Pancreas (tissue), 10 donors: Measurements from ENCODE around the gene PGP. TPM values are rescaled to one million over a fixed set of nuclear protein-coding genes. Genes with fewer than 3 reads are reported as not detected.

ENCODE experiments used
- ATAC-seq, 4 donors: fragments of 200-7000 bp; cut with Tn5 transposase; one replicate each; pipeline versions ENCODE4 v1.8.0 to v1.9.1; 2020; ENCODE audit warnings: mild to moderate bottlenecking in 4 of 4, moderate library complexity in 4 of 4
- DNase-seq, 6 donors: peaks; one replicate each; pipeline ENCODE4 v3.0.0-alpha.2; 2020
- FAIRE-seq: peaks from 2 replicates; lab custom pipeline; 2012; peaks lifted over from hg19 to GRCh38; lab: Jason Lieb, UNC
- H3K27ac ChIP-seq, 4 donors: fragments of 200-600 bp; sonication (generic); 1 replicate in 3 of 4; 2 replicates in 1 of 4; pipeline versions ENCODE4 v1.5.0 to v1.8.0; 2020
- H3K27me3 ChIP-seq, 4 donors: fragments of 200-600 bp; one replicate each; pipeline ENCODE4 v1.8.0; 2021
- H3K36me3 ChIP-seq, 3 donors: fragments of 200-600 bp; sonication (generic) in 1 of 3; one replicate each; pipeline versions ENCODE4 v1.5.0 to v1.8.0; 2020 to 2021
- H3K4me1 ChIP-seq, 3 donors: fragments of 200-600 bp; one replicate each; pipeline ENCODE4 v1.8.0; 2021
- H3K4me3 ChIP-seq, 4 donors: fragments of 200-600 bp; sonication (generic) in 2 of 4; one replicate each; pipeline versions ENCODE4 v1.5.0 to v1.8.0; 2020 to 2021
- H3K9me3 ChIP-seq, 4 donors: fragments of 200-600 bp; one replicate each; pipeline ENCODE4 v1.8.0; 2021
- CTCF ChIP-seq, 4 donors: fragments of 200-600 bp; sonication (generic) in 3 of 4; IDR thresholded peaks; one replicate each; pipeline versions ENCODE4 v1.5.0 to v1.8.0; 2021; ENCODE audit warnings: antibody characterized with exemption in 4 of 4
- WGBS, 2 donors: extraction: QIAGEN DNeasy Blood & Tissue Kit; methylation state at CpG; one replicate each; pipeline ENCODE4 v1.1.7; 2013; 5-methylcytosine and 5-hydroxymethylcytosine counted together
- intact Hi-C, 3 donors: fragments of 100-400 bp; cut with DNase I; formaldehyde crosslinking; loops; one replicate each; pipeline versions ENCODE4 v1.11.1 to v1.14.2; 2022
- polyA plus RNA-seq, 2 donors: library from polyadenylated mRNA; stranded (reverse); fragments of 200-250 nt; gene quantifications; one replicate each; pipeline ENCODE4 v1.2.3, GENCODE V29; 2013
- total RNA-seq, 6 donors: library from RNA; stranded (reverse); fragmentation: NEBNext Ultra II Directional in 4 of 6; extraction: Animal tissue kit (Norgen Biotek cat#: 25700) in 4 of 6; gene quantifications; one replicate each; pipeline versions ENCODE4 v1.2.1 to v1.2.4, GENCODE V29; 2021 to 2023
- donor health status: healthy with polysubstance abuse.
- donor health status: DM: no; HTN: no; CAD: no; lungs with moderate emphysema.
- donor health status: DM: no; HTN: no; CAD: no.
- donor health status: control.
- donor health status: control.
- donor health status: Bipolar disorder and iron deficiency.
- donor health status: DM: yes; HTN: yes; CAD: no.
- donor health status: DM: no; HTN: no; CAD: no.
- donor health status: DM: no; HTN: no; CAD: no.
- donor health status: DM: yes; HTN: yes; CAD: no.

PGP gene
- total and polyA plus RNA-seq, 8 donors = 2.9 to 10.2 (median 4.1) TPM

- DNase-seq = peak in 3 of 6 donors; percentile 41 to 76 (median 53)
- H3K27me3 ChIP-seq = no peaks in the 10 kb centered on the region
- ATAC-seq = no peak
- FAIRE-seq = no peak
- H3K27ac ChIP-seq = no peak overlapping the region
- no peak overlapping the region for H3K4me3 ChIP-seq
- TF ChIP-seq CTCF (IDR thresholded peaks at IDR 0.05) = no peak
- no peaks in the 10 kb centered on the region for H3K9me3 ChIP-seq
- H3K36me3 ChIP-seq = peaks cover 0 to 23% (median 5%) of the 10 kb centered on the region in 3 donors
- H3K4me1 ChIP-seq = peaks cover 12 to 25% (median 18%) of the 10 kb centered on the region in 3 donors
- intact Hi-C loops = no loop called here
- WGBS, 2 donors = 92 to 95% methylated on average over 17 of the region's 17 CpGs
These were observed 4.7 kb downstream of the PGP start for GRCh38 chr16:2210009-2210332.

GRCh38 chr16:2209258-2210008 lies 5.2 kb downstream of the PGP start:
- Histone ChIP-seq H3K4me1 (peaks cover 12 to 29% (median 18%) of the 10 kb centered on the region in 3 donors), H3K27me3 (no peaks in the 10 kb centered on the region), H3K36me3 (peaks cover 0 to 23% (median 5%) of the 10 kb centered on the region in 3 donors), H3K27ac (no peak overlapping the region), H3K9me3 (no peaks in the 10 kb centered on the region), H3K4me3 (no peak overlapping the region)
- no peak for FAIRE-seq
- ATAC-seq = no peak
- WGBS, 2 donors = 92 to 93% methylated on average over 28 to 29 of the region's 29 CpGs
- DNase-seq = peak in 2 of 6 donors; percentile 45 to 74
- intact Hi-C loops = no loop called here
- TF ChIP-seq CTCF (IDR thresholded peaks at IDR 0.05) = no peak

GRCh38 chr16:2208772-2209171 lies 5.9 kb downstream of the PGP start:
- FAIRE-seq = no peak
- no peak for TF ChIP-seq CTCF (IDR thresholded peaks at IDR 0.05)
- no peak overlapping the region for H3K27ac ChIP-seq
- no peaks in the 10 kb centered on the region for H3K27me3 ChIP-seq
- peak in 2 of 6 donors; percentile 41 to 75 for DNase-seq
- intact Hi-C loops = no loop called here
- H3K36me3 ChIP-seq = peaks cover 0 to 23% (median 5%) of the 10 kb centered on the region in 3 donors
- WGBS, 2 donors = 93 to 96% methylated on average over 9 of the region's 9 CpGs
- H3K9me3 ChIP-seq = no peaks in the 10 kb centered on the region
- no peak overlapping the region for H3K4me3 ChIP-seq
- no peak for ATAC-seq
- H3K4me1 ChIP-seq = peaks cover 8 to 26% (median 17%) of the 10 kb centered on the region in 3 donors

- FAIRE-seq = no peak
- intact Hi-C loops = no loop called here
- no peak for ATAC-seq
- peak in 2 of 6 donors; percentile 52 to 78 for DNase-seq
- Histone ChIP-seq H3K4me3 (no peak overlapping the region), H3K9me3 (no peaks in the 10 kb centered on the region), H3K36me3 (peaks cover 0 to 23% (median 5%) of the 10 kb centered on the region in 3 donors), H3K4me1 (peaks cover 5 to 22% (median 12%) of the 10 kb centered on the region in 3 donors), H3K27ac (no peak overlapping the region), H3K27me3 (no peaks in the 10 kb centered on the region)
- TF ChIP-seq CTCF (IDR thresholded peaks at IDR 0.05) = no peak
- WGBS, 2 donors = 83 to 88% methylated on average over 19 to 23 of the region's 23 CpGs
These were observed 6.3 kb downstream of the PGP start for GRCh38 chr16:2208308-2208707.

- FAIRE-seq (no peak), DNase-seq (peak in 1 of 6 donors; percentile 66), ATAC-seq (no peak)
- intact Hi-C loops = no loop called here
- TF ChIP-seq CTCF (IDR thresholded peaks at IDR 0.05) = no peak
- H3K4me1 ChIP-seq = peaks cover under 1 to 18% (median 8%) of the 10 kb centered on the region in 3 donors
- 91 to 94% methylated on average over 9 of the region's 9 CpGs for WGBS, 2 donors
- no peaks in the 10 kb centered on the region for H3K27me3 ChIP-seq
- no peak overlapping the region for H3K27ac ChIP-seq
- H3K36me3 ChIP-seq = peaks cover 0 to 23% (median 5%) of the 10 kb centered on the region in 3 donors
- H3K9me3 ChIP-seq = no peaks in the 10 kb centered on the region
- no peak overlapping the region for H3K4me3 ChIP-seq
These were observed 6.8 kb downstream of the PGP start for GRCh38 chr16:2207872-2208271.
